HG02938 (cell line): ENCODE data around the gene ST6GAL2.

ENCODE experiments used
- ATAC-seq: cut with Tn5 transposase; IDR thresholded peaks from one replicate; pipeline ENCODE4 v1.9.1; 2021; ENCODE audit warnings: mild to moderate bottlenecking, moderate library complexity; ENCODE audit not compliant: unreplicated experiment

ST6GAL2 gene

GRCh38 chr2:106830191-106830590 is 55.8 kb downstream of the ST6GAL2 start:
- ATAC-seq: no peak

- no peak for ATAC-seq
These were observed 57.8 kb downstream of the ST6GAL2 start for GRCh38 chr2:106828119-106828518.

GRCh38 chr2:106827158-106827557 is 58.8 kb downstream of the ST6GAL2 start:
- ATAC-seq: no peak

GRCh38 chr2:106825161-106825560 is 60.8 kb downstream of the ST6GAL2 start:
- ATAC-seq: no peak

DNA sequence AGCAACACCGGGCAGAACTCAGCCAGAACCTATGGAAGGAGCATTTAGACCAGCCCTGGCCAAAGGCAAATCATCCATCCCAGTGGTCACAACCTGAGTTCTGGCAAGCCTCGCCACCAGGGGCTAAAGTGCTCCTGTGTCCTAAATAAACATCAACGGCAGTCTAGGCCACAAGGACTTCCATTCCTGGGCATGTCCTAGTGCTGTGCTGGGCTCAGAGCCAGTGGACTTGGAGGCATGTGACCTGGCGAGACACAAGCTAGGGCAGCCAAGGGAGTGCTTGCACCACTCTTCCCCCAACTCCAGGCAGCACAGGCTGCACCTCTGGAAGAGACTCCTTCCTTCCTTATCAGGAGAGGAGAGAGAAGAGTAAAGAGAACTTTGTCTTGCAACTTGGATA is 69.0 kb downstream of the ST6GAL2 start:
- ATAC-seq: no peak

GRCh38 chr2:106812841-106813240 is 73.1 kb downstream of the ST6GAL2 start:
- ATAC-seq: no peak

DNA sequence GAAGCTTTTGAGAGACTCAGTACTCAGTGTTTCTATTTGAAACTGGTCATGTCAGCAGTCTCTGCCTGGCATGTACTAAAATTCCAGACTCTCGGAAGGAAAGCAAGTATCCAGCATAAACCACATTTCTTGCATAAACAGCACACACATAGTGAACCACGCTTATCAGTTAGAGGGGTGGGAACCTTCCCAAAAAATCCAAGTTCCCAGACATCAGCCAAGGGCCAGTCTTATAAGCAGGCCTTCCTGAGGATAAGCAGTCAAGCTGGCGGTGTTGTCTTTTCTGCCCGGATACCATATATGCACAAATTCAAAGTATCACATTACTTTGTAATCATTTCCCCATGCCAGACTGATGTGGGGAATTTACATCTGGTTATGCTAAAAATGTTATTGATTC is 73.6 kb downstream of the ST6GAL2 start:
- ATAC-seq: no peak

GRCh38 chr2:106805716-106806115 is 80.3 kb downstream of the ST6GAL2 start:
- ATAC-seq: no peak

- no peak for ATAC-seq
These were observed 81.8 kb downstream of the ST6GAL2 start for GRCh38 chr2:106804161-106804560.

DNA sequence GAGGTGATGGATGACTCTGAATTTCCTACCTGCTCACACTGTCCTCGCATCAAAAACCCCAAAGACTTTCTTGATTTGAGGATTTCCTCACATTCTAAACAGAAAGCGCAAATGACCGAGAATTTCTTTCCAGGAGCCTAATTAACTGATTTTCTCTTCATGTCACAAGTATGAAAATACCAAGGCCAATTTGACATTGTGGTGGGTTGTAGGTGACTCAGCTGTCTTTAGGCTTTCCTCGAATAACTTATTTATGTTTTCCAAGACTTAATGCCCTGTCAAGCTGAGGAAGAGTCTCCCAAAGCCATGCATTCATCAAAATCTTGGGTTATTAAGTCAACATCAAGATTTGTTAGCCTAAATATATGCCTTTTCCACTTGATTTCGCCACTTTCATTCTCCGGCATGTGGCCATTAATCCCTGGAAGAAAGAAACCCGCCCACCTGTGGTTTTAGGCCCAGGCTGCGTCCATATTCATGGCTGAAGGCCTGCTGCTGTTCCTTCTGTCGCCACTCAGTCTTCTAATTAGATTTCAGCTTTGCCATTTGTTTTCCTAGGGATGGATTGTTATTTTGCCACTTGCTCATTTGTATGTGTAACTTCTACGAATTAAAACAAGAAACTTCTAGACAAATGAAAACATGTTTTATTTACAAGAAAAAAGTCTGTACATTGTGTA is 84.9 kb downstream of the ST6GAL2 start:
- no peak for ATAC-seq

- no peak for ATAC-seq
These were observed 85.8 kb downstream of the ST6GAL2 start for GRCh38 chr2:106800180-106800579.

GRCh38 chr2:106798826-106799552 is 87.0 kb downstream of the ST6GAL2 start:
- ATAC-seq: no peak

GRCh38 chr2:106797494-106797893 is 88.5 kb downstream of the ST6GAL2 start:
- no peak for ATAC-seq

GRCh38 chr2:106792671-106793070 is 93.3 kb downstream of the ST6GAL2 start:
- no peak for ATAC-seq

GRCh38 chr2:106789185-106789584 is 96.8 kb downstream of the ST6GAL2 start:
- ATAC-seq: no peak

- ATAC-seq: no peak
These were observed 103.3 kb downstream of the ST6GAL2 start for GRCh38 chr2:106782681-106783080.

- no peak for ATAC-seq
These were observed 104.8 kb downstream of the ST6GAL2 start for GRCh38 chr2:106781196-106781595.

GRCh38 chr2:106771811-106772210 is 114.2 kb downstream of the ST6GAL2 start:
- no peak for ATAC-seq

- ATAC-seq: no peak
These were observed 115.0 kb downstream of the ST6GAL2 start for GRCh38 chr2:106770986-106771385.

- ATAC-seq: no peak
These were observed 121.4 kb downstream of the ST6GAL2 start for GRCh38 chr2:106764614-106765013.

DNA sequence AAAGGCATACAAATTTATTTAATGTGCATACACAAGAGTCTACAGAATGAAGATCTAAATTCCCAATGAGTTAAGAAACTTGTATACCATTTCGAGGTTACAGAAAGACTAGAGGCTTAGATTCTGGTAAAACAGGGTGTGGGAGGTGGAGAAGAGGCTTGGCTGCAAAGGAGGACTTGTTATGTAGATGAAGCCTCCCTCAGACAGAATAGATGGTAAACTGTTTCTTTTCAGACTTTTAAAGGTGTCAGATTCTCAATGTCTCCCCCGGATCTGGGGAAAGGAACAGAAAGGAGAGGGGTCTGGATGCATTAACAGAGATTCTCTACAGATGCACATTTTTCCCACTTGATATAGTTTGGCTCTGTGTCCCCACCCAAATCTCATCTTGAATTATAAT is 126.0 kb downstream of the ST6GAL2 start:
- ATAC-seq: no peak

DNA sequence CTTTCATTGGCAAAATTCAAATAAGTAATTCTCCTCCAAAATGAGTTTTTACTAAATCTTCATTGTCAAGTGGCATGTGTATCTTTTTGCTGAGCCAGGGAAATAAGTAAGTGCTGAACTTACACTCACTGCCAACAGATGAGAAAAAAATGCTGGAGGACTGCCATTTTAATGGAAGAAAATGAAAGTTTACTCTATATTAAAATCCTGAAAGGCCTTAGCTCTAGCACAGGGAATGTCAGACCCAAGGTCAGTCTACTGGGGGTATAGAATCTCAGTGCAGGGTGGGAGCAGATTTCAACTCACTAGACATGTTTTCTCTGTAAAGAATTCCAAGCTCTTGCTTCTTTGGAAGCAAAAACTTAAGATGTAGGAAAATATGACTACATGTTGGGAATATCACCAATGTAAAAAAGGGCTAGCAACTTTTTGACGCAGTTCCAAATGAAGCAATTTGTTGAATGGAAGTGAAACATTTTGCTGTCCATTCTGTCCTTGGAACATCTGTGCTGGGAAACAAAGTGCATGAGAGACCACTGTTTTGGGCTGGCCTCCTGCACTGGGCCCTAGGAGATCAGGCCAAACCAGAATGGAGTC is 127.0 kb downstream of the ST6GAL2 start:
- ATAC-seq: no peak
